Right lobe of liver (tissue), 4 donors: Measurements from ENCODE around the gene PCDHGC3.

Experiments used
- POLR2A ChIP-seq: fragments of 450-650 bp; IDR thresholded peaks from one replicate; pipeline ENCODE4 v1.6.1; 2017; ENCODE audit warnings: antibody characterized with exemption, mild to moderate bottlenecking
- TF ChIP-seq, protein P1 (sequence below), 4 donors: fragments of 200-600 bp in 3 of 4; fragments of 450-650 bp in 1 of 4; IDR thresholded peaks; one replicate each; pipeline versions ENCODE4 v1.5.1 to v1.8.0; 2016 to 2022; ENCODE audit warnings: antibody characterized with exemption in 4 of 4, mild to moderate bottlenecking in 2 of 4
- donor health status: DM: no; HTN: no; CAD: no.
- donor health status: DM: no; HTN: no; CAD: no.
- donor health status: DM: no; HTN: yes; CAD: no.

DNA sequence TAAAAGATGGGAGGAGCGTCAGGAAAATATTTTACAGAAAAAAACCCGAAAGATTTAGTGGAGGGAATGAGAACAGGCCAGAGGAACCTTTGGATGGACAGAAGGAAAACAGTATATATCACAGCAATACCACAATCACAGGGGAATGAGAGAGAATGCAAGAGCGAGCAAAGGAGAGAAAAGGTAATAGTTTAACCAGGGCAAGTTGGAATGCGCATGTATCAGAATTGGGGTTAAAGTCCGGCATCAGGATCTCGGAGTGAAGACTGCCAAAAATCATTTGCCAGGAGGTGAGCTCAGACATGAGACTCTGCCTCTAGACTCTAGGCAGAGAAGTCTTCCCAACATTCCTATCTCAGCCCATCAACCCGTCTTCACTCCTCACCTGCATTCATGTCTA is 49.9 kb downstream of the PCDHGC3 start:
- TF ChIP-seq, protein P1, sequence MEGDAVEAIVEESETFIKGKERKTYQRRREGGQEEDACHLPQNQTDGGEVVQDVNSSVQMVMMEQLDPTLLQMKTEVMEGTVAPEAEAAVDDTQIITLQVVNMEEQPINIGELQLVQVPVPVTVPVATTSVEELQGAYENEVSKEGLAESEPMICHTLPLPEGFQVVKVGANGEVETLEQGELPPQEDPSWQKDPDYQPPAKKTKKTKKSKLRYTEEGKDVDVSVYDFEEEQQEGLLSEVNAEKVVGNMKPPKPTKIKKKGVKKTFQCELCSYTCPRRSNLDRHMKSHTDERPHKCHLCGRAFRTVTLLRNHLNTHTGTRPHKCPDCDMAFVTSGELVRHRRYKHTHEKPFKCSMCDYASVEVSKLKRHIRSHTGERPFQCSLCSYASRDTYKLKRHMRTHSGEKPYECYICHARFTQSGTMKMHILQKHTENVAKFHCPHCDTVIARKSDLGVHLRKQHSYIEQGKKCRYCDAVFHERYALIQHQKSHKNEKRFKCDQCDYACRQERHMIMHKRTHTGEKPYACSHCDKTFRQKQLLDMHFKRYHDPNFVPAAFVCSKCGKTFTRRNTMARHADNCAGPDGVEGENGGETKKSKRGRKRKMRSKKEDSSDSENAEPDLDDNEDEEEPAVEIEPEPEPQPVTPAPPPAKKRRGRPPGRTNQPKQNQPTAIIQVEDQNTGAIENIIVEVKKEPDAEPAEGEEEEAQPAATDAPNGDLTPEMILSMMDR (IDR thresholded peaks at IDR 0.05), result no peak
- TF ChIP-seq POLR2A, result peak; percentile 17
